ENCODE results near the gene SRF. TPM values are rescaled to one million over a fixed set of nuclear protein-coding genes. Genes with fewer than 3 reads are reported as not detected.

The SRF gene
- total RNA-seq, 2 donors from 2014 or later, result 40.5 to 56.3 TPM

- no peak for TF ChIP-seq POLR2A (IDR thresholded peaks at IDR 0.05)
- TF ChIP-seq POLR2AphosphoS5 (IDR thresholded peaks at IDR 0.05), result no peak
- TF ChIP-seq CTCF (IDR thresholded peaks at IDR 0.05), result no peak
- no peak for DNase-seq (ENCODE audit: low spot score)
- Histone ChIP-seq H3K27ac (no peak overlapping the region), H3K36me3 (peaks cover 9 to 29% of the 10 kb centered on the region in 2 donors), H3K9me3 (no peaks in the 10 kb centered on the region), H3K27me3 (replicated peaks; ENCODE audit: insufficient read depth) (no peaks in the 10 kb centered on the region), H3K4me1 (replicated peaks) (peaks cover 13% of the 10 kb centered on the region), H3K4me3 (no peak overlapping the region)
- WGBS, result 82% methylated on average over 12 of the region's 12 CpGs
- intact Hi-C loops (cut with DNase I), result no loop called here
Measured at GRCh38 chr6:43178150-43178549, 7.1 kb downstream of the SRF start.

- intact Hi-C loops (cut with DNase I), result no loop called here
- WGBS, result 84% methylated on average over 20 of the region's 20 CpGs
- no peak for DNase-seq (ENCODE audit: low spot score)
Measured at GRCh38 chr6:43178951-43179830, 8.1 kb downstream of the SRF start.

GRCh38 chr6:43180058-43180457 is 9.0 kb downstream of the SRF start:
- Histone ChIP-seq H3K9me3 (no peaks in the 10 kb centered on the region), H3K4me1 (replicated peaks) (peaks cover 9% of the 10 kb centered on the region), H3K27me3 (replicated peaks; ENCODE audit: insufficient read depth) (no peaks in the 10 kb centered on the region), H3K4me3 (no peak overlapping the region), H3K36me3 (peaks cover 9 to 29% of the 10 kb centered on the region in 2 donors), H3K27ac (no peak overlapping the region)
- intact Hi-C loops (cut with DNase I), result no loop called here
- DNase-seq (ENCODE audit: low spot score), result no peak
- 72% methylated on average over 7 of the region's 7 CpGs for WGBS
- TF ChIP-seq POLR2A (IDR thresholded peaks at IDR 0.05) (no peak), CTCF (IDR thresholded peaks at IDR 0.05) (no peak), POLR2AphosphoS5 (IDR thresholded peaks at IDR 0.05) (no peak)

More at GRCh38 chr6:43178951-43179830, 8.1 kb downstream of the SRF start:
- Histone ChIP-seq H3K4me1 (replicated peaks) (peaks cover 9% of the 10 kb centered on the region), H3K36me3 (peaks cover 9 to 29% of the 10 kb centered on the region in 2 donors), H3K27ac (no peak overlapping the region), H3K4me3 (no peak overlapping the region), H3K27me3 (replicated peaks; ENCODE audit: insufficient read depth) (no peaks in the 10 kb centered on the region), H3K9me3 (no peaks in the 10 kb centered on the region)
- TF ChIP-seq POLR2A (IDR thresholded peaks at IDR 0.05), result no peak
- TF ChIP-seq POLR2AphosphoS5 (IDR thresholded peaks at IDR 0.05), result no peak
- TF ChIP-seq CTCF (IDR thresholded peaks at IDR 0.05), result no peak

GRCh38 chr6:43180985-43181384 is 9.9 kb downstream of the SRF start:
- peaks cover 9 to 27% of the 10 kb centered on the region in 2 donors for H3K36me3 ChIP-seq
- no peak overlapping the region for H3K4me3 ChIP-seq
- 60% methylated on average over 5 of the region's 5 CpGs for WGBS
- H3K9me3 ChIP-seq, result no peaks in the 10 kb centered on the region
- intact Hi-C loops (cut with DNase I), result no loop called here
- peaks cover 9% of the 10 kb centered on the region for H3K4me1 ChIP-seq (replicated peaks)
- H3K27me3 ChIP-seq (replicated peaks; ENCODE audit: insufficient read depth), result no peaks in the 10 kb centered on the region
- peak overlapping the region in 1 of 2 donors; percentile 70 for H3K27ac ChIP-seq
- no peak for TF ChIP-seq POLR2AphosphoS5 (IDR thresholded peaks at IDR 0.05)
- no peak for TF ChIP-seq CTCF (IDR thresholded peaks at IDR 0.05)
- no peak for TF ChIP-seq POLR2A (IDR thresholded peaks at IDR 0.05)
- no peak for DNase-seq (ENCODE audit: low spot score)

GRCh38 chr6:43181621-43181941 is 10.5 kb downstream of the SRF start:
- H3K9me3 ChIP-seq, result no peaks in the 10 kb centered on the region
- H3K36me3 ChIP-seq, result peaks cover 9 to 28% of the 10 kb centered on the region in 2 donors
- intact Hi-C loops (cut with DNase I), result no loop called here
- DNase-seq (ENCODE audit: low spot score), result no peak
- H3K27me3 ChIP-seq (replicated peaks; ENCODE audit: insufficient read depth), result no peaks in the 10 kb centered on the region
- peaks cover 9% of the 10 kb centered on the region for H3K4me1 ChIP-seq (replicated peaks)
- no peak for TF ChIP-seq POLR2A (IDR thresholded peaks at IDR 0.05)
- TF ChIP-seq POLR2AphosphoS5 (IDR thresholded peaks at IDR 0.05), result no peak
- no peak for TF ChIP-seq CTCF (IDR thresholded peaks at IDR 0.05)
- H3K4me3 ChIP-seq, result peak overlapping the region; percentile 54 to 61
- 42% methylated on average over 9 of the region's 9 CpGs for WGBS
- peak overlapping the region; percentile 69 to 70 for H3K27ac ChIP-seq

All from prostate gland (tissue), 2 donors.